NCI-H2196 treated with DMSO at 0.1 percent for 48 hours (cell line): Measurements from ENCODE around the gene VENTX.

Experiments used
- DNase-seq: peaks from one replicate; lab custom pipeline; 2025; ENCODE audit not compliant: unreplicated experiment; lab: John Stamatoyannopoulos, UW

VENTX gene

DNA sequence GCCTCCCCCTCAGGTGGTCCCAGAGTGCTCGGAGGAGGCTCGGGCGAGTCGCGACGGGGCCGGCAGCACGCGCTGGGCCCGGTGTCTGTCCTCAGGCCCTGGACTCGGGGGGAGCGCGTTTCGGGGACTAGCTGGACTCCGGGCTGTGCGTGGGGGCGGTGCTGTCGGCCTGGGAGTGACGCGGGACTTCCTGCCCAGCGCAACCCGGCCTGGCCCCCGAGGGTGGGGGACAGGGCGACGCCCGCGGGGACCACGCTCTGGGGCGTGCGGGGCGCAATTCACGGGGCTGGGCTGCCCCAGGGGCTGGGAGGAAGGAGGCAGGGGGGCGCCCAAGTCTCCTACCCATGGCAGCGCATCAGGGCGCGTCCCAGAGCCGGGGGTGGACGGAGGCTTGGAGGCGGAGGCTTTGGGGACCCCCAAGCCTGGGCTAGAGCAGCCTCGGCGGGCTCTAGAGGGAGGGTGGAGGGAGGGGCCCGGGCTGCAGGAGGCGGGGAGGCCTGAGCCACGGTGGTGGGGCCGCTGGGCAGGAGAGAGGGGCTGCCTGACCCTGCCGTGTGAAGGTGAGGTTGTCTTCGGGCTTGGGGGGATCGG lies 2.3 kb upstream of the VENTX start:
- DNase-seq: no peak

DNA sequence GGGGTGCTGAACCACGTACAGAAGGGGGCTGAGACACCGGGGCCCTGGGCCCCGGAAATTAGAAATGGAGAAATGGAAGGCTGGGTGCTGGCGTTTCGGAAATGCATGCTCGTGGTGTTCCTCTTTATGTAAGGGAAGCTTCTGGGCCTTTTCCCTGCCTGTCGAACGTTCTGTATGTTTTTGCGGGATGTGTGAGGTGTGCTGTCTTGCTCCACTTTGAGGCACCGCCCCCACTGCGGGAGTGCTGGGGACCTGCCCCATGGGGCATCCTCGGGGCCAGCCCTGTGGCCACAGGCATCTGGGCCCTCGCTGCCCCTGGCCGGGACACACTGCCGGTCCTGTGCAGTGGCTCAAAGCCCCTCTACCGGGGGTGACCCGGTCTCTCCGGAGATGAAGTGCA lies 1.7 kb upstream of the VENTX start:
- DNase-seq: no peak

DNA sequence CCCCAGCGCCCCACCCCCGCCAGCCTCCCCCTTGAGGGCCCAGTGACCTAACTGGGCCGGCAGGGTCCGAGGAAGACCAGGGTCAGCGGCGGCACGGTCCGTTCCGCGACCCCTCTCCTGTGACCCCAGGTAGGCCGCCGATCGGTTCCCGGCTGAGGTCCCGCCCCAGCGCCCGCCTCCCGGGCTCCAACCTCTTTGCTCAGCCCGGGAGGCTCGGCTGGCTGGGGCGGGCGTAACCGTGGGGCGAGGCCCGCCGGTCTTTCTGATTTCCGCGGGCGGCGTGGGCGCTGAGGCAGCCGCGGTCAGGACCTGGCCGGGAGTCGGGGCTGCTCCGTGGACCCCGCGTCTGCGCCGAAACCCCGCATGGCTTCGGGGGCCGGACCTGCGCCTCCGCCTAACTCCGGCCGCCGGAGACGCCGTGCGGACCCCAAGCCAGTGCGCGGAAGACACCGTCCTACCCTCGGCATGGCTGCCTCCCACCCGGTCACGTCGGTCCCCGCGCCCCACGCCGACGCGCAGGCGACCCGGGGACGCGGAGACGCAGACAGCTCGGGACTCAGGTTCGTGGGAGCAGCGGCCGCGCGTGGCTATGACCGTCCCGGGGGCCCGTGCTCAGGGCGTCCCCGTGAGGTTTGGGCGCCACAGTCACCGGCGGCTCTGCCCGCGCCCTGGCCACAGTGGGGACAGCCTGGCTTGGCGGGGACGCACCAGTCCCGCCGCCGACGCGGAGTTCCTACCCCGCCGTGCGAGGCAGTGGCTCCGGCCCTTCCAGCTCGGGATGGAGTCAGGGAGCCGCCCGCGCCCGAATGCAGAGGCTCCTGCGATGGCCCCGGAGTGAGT lies 1.0 kb upstream of the VENTX start:
- no peak for DNase-seq

DNA sequence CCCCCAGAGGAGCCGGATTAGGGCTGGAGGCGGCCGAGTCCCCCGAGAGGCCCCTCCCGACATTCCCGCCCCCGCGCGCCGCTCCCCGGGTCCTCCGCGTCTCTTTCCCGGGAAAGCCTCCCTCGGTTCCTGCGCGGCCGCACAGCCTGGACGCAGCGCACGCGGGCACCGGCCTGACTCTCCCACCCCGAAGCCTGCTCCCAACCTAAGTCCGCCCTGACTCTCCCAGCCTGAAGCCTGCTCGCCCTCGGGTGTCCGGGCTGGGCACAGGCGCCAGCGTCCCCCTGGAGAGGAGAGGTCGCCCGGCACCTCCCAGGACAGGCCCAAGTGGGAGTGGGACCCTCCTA lies 441 bp upstream of the VENTX start:
- DNase-seq: no peak

DNA sequence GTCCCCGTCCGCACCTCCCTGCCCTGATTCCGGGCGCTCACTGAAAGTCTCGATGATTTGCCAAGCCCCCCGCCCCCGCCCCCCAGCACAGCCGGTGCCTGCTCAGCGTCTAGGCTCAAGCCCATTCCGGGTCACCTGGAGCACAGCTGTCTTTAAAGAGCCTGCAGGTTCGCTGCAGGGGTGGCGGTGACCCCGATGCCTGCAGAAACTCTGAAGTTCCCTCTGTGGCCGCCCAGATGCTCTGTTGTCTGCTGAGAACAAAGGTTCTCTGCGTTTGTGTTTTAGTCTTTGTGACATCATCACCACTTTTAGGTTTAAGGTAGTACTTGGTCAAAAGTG lies 780 bp downstream of the VENTX start:
- DNase-seq: no peak

DNA sequence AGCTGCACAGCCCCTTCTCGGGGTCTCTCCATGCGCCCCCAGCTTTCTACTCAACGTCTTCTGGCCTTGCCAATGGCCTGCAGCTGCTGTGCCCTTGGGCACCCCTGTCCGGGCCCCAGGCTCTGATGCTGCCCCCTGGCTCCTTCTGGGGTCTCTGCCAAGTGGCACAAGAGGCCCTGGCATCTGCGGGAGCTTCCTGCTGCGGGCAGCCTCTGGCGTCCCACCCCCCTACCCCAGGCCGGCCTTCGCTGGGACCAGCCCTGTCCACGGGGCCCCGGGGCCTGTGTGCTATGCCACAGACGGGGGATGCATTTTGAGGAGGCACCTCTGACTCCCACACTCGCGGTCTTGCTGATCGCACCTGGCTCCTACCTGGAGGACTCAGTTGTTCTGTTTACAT lies 2.3 kb downstream of the VENTX start:
- no peak for DNase-seq

DNA sequence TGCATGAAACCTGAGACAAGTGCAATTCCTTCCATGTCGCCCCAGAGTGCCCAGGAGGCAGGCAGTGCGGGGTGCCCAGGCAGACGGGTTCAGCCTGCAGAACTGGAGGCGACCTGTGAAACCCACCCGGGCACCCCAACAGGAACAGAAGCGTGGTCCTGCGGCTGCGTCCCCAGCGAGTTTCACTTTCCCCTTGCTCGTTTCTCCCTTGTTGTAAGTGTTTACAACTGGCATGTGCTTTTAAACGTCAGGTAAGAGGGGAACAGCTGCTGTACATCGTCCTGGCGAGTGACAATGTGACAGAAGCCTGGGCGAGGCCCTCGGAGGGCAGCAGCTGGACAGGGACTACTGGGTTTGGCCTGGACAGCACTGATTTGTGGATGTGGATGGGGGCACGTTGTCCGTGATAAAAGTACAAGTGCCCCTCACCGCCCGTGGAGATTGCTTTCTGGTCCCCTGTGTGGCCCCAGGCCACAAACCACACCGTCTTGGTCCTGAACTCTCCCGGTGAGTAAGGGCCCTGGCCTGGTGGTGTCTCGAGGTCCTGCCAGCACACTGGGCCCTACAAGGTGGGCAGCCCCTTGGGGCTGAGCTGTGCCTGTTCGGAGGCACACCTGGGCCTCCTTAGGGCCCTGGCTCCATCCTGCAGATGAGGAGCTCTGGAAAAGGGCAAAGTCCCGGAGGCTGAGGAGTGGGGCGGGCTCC lies 4.0 kb downstream of the VENTX start:
- no peak for DNase-seq

DNA sequence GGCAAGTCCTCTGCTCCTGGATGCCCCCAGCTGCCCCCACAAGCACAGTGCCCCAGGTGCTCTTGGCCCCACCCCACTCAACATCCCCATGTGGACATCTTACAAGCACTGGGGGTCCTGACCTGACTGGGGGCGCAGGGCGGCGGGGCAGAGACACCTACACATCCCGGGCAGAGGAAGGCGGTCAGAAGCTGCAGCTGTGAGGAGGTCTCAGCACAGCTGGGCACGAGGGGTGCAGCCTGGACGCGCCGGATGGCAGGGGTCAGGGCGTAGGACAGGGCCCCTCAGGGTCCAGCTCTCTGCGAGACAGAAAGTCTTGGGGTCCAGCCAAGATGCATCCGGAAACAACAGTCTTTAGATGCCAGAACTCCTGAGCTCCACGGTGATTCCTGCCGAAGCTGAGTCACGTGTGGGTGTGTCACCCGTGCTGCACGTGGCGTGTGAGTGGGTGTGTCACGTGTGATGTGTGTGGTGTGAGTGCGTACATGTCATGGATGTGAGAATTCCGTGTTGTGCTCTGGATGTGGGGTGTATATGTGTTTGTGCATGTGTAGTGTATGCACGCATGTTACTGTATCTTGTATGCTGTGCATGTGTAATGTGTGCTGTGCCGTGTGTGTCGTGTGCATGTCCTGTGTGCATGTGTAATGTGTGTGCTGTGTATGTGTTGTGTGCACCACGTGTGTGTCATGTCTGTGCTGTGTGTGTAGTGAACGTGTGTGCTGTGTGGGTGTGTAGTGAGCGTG lies 5.1 kb downstream of the VENTX start:
- no peak for DNase-seq

DNA sequence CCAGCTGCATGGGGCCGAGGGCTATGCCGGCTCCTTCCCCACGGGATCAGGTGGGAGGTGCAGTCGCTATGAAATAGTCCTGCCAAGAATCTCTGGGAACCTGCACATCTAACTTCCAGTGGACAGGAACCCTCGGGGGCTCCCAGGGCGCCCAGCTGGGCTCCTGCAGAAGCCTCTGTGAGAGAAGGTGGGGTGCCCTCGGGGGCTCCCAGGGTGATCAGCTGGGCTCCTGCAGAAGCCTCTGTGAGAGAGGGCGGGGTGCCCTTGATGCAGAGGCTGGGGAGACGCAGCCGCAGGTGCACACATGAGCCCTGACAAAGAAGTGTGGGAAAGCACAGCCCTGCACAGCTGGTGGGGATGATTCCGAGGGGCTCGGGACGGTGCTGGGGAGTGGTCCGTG lies 5.9 kb downstream of the VENTX start:
- DNase-seq: no peak

DNA sequence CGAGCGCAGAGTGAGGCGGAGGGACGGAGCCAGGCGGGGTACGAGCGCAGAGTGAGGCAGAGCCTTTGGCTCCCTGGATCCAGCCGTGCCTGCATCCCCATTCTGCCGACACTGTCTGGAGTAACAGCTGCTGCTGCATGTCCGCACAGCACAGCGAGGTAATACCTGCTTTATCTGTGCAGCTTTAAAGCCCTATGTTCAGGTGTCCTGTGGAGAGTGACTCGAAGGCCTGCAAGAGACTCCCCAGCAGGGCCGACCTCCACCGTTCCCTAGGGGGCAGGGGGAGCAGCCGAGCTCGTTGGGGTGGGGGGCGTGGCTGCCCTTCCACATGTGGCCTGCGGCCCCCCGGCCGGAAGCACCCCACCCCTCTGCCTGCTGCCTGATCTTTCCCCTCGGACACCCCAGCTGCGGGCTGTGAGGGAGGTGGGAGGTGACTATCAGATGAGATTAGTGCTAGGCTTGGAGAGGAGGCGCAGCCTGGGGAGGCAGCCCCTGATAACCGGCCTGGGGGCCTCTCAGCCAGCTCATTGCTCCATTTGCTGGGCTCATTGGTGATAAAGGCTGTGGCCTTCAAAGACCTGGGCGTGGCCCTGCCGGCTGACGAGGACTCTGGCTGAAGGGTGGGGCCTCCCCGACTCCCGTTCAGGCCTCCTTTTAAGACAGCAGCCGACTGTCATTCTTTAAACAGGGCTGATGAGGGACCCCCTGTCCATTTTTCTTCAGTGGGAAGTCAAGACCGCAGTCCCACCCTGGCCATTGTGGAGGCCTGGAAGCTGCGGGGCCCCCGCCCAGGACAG lies 8.0 kb downstream of the VENTX start:
- DNase-seq: no peak

DNA sequence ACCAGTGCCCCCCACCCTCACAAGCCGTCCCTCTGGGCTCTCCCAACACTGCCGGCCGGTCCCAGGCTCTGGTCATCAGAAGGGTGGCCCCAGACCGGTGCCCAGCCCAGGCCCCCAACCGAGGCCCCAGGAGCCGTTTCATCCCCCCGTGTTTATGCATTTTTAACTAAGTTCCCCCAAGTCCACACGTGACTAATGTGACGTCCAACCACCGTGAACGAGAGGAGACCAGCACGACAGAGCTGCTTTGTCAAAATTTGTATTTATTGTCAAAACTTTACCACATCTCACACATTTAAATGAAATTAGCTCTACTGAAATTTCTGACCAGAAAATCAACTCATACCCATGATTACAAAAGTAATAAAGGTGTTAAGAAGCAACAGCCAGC lies 8.6 kb downstream of the VENTX start:
- DNase-seq: no peak

DNA sequence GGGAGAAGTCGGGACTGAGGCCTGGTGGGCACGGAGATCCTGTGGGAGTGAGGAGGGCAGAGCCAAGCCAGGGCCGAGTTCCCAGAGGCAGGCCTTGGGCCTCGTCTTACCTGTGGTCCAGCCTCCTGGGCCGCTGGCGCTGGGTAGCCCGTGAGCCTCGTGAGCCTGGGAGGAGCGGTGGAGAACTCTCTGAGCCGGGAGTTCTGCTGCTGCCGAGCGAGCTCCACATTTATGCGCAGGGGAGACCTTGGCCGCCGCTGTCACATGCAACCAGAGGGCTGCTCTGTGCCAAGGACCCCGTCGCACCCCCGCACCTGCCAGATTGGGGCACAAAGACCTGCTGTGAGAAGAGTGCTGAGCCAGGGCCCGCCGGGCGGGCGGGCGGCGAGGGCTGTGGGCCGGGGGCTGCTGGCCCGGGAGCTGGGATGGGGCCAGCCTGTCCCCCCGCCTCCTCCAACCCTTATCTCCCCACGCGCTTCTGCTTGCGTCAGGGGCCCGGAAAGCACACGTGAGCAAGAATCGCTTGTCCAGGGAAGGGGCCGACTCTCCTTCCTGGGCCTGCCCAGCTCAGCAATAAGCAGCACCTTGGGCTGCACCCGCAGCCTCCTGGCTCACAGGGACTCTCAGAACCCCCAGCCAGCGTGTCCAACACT lies 10.2 kb downstream of the VENTX start:
- DNase-seq: no peak

DNA sequence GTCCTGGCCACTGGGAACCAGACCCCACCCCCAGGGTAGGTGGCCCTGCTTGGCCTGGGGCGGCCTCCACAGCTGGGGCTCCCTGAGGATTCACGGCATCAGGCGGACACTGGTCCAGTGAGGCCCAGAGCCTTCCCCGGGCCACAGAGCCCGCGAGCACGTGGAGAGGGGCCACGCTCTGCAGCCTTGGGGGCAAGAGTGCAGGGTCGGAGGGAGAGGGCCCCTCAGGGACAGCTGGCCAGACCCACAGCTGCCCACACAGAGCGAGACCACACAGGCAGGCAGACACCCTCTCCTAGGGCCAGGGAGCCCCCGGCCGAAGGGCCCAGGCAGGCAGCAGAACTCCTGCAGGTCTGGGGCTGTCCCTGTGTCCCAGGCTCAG lies 10.7 kb downstream of the VENTX start:
- no peak for DNase-seq

DNA sequence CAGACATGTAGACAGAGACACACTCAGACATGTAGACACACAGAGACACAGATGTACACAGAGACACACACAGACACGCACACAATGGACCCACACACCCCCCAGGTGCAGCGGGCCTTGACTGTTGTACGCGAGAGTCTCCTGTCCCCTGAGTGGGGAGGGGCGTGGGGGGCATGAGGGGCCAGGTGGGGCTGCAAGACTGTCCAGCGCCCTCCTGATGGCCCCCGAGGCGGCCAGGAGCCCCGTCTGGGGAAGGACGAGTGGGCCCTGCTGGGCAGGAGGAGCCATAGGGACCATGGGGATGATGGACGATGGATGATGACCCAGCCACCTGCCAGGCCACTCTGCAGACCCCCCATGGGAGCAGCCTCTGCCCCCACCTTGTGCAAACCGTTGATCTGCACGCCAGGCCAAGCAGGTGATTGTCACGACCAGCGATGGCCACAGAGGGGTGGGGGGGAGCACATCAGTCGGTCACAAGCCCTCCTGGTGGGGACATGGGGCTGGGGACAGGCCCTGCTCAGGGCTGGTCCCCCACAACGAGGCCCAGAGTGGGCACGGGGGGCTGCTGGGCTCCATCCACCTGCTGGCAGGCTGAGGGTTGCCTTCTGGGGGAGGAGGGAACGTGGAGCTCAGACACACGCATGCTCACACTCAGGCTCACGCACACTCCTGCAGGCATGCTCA lies 11.6 kb downstream of the VENTX start:
- no peak for DNase-seq

DNA sequence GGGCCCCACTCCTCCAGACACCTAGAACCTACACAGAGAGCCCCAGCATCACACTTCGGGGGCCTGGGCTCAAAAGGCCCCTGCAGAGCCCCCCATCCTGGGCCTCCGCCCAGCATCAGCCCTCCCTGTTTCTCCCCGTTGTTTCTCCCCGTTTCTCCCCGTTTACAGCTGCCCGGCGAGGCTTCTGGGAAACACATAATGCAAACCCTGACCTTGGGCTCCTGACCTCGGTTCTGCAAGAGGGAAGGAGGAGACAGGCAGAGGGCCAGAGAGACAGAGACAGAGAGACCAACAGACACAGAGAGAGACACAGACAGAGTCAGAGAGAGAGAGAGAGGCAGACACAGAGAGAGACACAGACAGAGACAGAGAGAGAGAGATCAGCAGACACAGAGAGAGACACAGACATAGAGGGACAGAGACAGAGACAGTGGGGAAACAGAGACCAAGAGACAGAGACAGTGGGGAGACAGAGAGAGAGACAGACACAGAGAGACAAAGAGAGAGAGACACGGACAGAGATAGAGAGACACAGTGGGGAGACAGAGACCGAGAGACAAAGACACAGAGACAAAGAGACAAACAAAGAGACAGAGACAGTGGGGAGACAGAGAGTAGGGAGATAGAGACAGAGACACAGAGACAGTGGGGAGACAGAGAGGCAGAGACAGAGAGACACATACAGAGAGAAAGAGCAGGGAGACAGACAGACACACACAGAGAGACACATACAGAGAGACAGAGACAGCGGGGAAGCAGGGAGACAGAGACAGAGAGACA lies 12.5 kb downstream of the VENTX start:
- DNase-seq: no peak

DNA sequence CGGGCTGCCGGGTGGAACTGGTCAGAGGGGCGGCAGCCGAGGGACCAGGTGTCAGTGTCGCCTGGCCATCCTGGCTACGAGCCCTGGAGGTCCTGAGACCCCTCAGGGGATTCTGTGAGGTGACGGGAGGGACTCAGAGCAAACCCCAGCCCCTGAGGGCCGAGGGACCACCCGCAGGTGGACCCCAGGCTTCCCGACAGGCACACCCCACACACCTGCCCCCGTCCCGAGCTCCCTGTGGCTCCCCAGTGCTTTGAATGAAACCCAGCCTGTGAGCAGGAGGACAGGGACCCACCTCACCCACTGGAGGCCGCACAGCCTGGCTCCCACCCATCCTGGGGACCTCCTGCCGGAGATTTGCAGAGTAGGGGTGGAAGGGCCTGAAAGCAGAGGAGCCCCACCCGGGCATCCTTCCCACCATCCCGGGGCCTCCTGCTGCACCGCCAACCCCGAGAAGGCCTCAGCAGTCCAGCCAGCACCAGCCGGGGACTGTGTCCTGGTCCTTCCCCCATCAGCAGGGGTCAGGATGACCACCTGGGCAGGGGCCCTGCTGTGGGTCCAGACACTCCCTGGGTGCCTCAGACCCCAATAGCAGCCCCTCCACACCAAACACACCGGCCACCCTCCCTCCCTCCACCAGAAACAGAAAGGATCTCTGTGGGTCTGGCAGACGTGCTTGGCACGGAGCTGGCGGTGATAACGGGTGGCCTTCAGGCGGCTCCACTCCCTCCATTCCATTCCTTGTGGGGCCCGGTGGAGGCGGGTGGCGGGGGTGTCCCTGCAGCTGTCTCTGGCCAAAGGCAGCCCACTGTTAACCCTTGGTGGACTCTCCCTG lies 13.9 kb downstream of the VENTX start:
- DNase-seq: no peak

DNA sequence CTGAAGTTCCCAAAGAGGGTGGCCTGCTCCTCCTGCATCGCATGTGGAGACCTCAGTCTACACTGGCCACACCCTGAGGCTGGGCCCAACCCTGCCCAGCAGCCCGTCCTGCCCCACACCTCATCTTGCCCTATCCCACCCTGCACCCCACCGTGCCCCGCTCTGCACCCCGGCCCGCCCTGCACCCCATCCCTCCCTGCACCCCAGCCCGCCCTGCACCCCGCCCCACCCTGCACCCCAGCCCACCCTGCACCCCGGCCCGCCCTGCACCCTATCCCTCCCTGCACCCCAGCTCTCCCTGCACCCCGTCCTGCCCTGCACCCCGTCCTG lies 14.5 kb downstream of the VENTX start:
- no peak for DNase-seq

DNA sequence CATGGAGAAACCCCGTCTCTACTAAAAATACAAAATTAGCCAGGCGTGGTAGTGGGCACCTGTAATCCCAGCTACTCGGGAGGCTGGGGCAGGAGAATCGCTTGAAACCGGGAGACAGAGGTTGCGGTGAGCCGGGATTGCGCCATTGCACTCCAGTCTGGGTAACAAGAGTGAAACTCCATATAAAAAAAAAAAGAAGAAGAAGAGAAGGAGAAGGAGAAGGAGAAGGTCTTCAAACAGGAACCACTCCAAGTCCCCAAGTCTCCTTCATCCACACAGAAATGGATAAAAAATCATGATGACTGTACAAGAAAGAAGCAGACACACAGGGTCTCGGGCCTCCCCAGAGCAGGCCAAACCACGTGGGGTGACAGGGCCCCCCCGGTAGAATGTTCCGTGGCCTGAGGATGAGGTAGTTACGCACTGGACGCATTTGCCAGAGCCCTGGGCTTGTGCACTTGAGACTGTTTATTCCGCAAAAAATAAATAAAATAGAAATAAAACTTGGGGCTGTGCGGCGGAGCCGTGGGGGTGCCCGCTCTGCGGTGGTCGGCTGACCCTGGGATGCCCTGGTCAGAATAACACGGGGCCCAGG lies 15.8 kb downstream of the VENTX start:
- no peak for DNase-seq
